NCI-H524 (cell line): ENCODE results near the gene CTRL.
"Not testable (repeated sequence)": the region's sequence is repeated elsewhere in the genome, so short reads cannot be mapped to it uniquely, and the experiment has no call there.

Experiments
- DNase-seq, 2 experiments: peaks; one replicate each; lab custom pipeline; 2025; lab: John Stamatoyannopoulos, UW

The CTRL gene

GRCh38 chr16:67941469-67942199 lies 10.0 kb upstream of the CTRL start:
- DNase-seq, result no peak

DNA sequence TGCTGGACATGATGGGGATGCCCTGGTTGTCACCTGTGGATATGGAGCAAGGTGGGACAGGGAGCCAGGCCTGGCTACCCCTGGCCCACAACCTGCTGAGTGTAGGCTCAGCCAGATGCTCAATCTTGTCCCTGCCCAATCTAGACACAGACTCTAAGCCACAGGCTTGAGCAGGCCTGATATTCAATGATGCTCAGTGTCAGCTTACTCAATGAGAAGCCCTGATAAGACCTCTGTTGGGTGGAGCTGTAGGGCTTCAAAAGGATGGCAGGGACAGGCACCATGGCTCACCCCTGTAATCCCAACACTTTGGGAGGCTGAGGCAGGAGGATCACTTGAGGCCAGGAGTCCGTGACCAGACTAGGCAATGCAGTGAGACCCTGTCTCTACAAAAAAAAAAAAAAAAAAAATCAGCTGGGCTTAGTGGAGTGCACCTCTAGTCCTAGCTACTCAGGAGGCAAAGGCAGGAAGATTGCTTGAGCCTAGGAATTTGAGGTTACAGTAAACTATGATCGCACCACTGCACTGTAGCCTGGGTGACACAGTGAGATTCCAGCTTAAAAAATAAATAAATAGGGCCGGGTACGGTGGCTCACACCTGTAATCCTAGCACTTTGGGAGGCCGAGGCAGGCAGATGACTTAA lies 8.9 kb upstream of the CTRL start:
- no peak for DNase-seq

DNA sequence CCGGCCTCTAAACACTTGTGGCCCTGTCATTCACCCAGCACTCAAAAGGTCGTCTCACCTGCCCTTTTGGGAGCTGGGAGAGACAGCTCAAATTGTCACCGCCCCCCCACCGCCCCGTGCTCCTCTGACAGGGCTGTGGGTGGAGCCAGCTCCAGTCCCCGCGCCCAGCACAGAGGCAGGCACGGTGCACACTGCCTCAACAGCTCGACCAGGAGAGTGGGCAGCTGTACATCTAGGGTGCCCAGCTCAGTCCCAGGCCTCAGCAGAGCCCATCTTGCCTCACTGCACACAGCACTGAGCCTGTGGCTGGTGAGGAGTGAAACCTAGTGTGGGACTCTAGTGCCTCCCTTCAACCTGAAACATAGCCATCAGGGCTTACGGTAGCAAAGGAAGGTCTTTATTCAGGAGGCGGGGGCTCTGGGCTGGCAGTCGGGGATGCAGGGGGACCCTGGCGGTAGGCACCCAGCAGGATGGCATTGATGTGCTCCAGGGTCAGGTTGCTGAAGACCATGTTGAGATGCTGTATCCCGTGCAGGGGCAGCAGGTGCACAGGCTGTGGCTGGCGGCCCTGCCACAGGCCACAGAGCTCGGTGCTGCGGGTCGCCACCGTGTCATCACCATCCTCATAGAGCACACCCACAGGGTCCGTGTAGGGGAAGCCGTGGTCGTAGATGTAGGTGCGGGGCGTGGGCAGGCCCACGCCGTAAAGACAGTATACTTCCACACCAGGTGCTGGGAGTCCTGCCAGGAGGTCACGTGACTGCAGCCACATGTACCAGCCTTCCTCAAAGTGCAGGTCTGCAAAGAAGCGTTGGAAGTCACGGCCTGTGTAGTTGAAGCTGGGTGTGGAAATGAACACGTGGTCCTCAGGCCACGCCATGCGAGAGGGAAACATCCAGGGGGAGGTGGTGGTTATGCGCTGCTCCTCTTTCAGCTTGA lies 8.1 kb upstream of the CTRL start:
- DNase-seq, result no peak

- not testable (repeated sequence) for DNase-seq
These were observed 6.1 kb upstream of the CTRL start for GRCh38 chr16:67937713-67938112.

DNA sequence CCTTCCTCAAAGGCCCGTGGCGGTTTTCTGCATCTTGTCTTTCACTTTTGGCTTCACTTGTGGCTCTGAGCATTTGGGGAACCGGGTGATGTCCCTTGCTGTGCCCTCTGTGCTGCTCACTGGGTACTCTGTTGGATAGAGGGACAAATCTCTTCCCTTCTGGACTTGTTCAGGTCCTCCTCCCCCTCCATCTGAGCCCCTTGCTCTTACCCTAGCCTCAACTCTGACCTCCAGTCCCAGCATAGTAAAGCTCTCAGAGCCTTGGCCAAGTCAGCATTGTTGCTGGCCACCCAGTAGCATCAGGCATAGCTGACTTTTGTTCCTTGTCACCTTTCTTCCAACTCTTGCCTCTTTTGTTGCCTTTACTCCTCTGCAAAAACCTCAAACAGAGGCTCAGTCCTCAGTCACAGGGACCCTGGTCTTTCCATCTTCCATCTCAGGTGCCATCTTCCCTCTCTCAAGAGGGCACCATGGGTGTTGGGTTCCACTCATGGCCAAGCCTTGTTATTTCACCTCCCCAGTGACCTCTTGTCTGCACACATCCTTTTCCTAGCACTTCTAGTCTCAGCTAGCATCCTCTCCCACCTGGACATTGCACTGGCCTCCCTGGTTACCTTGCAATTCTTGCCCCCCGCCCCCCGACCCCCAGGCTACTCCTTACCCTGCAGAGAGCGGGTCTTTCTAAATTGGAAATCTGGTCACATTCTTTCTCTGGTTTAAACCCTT lies 5.4 kb upstream of the CTRL start:
- no peak for DNase-seq

DNA sequence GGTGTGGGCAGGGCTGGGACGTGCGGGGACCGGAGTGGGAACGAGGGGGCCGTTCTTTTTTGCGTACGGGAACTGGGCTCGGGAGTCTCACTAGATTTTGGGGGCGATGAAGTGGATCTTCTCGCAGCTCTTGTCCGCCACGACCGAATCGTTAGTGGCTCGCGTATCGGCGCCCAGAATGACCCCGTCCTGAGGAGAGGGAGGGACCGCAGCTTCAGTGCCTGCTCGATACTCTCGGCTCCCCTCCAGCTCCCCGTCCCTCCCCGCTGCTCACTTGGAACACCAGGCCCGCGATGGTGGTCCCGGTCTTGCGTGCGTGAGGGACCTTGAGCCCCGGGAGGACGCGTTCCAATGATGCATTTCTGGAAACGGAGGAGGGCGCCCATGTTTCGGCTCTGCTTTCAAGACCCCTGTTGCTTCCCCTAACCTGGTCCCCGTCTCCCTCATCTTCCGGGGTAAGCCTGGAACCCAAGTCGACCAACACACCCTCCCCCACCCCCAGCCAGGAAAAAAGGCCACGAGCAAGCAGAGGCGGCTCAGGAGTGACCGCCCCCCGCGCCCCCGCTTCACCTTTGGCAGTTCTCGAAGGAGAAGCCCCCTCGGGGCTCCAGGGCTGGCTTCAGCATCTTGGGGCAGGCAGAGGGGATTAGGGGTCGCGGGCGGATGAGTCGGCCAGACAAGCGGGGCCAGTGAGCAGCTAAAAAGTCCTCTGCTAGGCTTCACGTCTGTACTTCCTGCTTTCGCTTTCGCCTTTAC lies 4.6 kb upstream of the CTRL start, which contains the start of gene PSMB10:
Gene PSMB10 (minus strand): TSS at position 727 of the 756 bp plus-strand sequence. CDS start 101 bp downstream, at position 626.
- DNase-seq, result peak in 1 of 2 experiments; percentile 52

- DNase-seq, result peak; percentile 95 to 98
These were observed 3.9 kb upstream of the CTRL start for GRCh38 chr16:67935402-67936123.

- peak in 1 of 2 experiments; percentile 55 for DNase-seq
These were observed 3.4 kb upstream of the CTRL start for GRCh38 chr16:67935101-67935401.

GRCh38 chr16:67934306-67935100 lies 2.8 kb upstream of the CTRL start:
- peak; percentile 55 to 88 for DNase-seq

DNA sequence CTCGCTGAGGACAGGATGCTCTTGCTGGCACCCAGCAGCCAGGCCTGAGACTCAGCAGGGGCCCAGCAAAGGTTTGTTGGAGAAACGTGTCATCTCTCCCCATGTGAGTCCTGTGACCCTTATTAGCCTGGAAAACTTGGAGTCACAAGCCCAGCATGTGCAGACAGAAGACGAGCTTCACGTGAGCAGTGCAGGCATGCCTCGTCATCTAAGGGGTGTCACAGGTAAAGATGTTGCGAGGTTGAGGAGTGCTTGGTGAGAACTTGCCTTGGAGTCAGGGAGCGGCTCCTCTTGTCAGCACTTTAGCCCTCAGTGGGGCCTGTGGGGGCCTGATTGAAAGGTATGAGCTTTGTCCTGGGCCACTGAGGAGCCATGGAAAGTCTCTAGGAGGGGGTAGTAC lies 2.1 kb upstream of the CTRL start:
- DNase-seq, result no peak

- no peak for DNase-seq
These were observed 789 bp upstream of the CTRL start for GRCh38 chr16:67932462-67932840.

DNA sequence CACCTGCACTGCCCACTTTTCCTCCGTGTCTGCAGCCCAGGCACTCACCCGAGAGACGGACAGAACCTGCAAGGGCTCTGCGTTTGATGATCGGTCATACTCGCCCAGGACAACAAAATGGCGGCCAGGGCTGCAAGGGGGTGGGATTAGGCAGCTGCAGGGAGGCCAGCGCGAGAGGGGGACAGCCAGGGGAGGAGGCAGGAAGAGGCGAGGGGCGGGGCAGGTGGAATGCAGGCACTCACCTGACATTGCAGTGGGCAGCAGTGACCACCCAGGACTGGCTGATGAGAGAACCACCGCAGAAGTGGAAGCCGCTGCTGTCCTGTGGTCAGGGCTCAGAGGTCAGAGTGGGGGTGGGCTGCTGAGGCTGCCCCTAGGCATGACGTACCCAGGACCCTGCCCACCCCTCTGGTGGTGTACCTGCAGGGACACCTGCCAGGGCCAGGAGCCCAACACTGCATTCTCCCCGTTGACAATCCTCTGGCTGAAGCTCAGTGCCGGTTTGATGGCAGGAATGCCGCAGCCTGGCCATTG lies 917 bp downstream of the CTRL start:
- no peak for DNase-seq

- no peak for DNase-seq
These were observed 1.5 kb downstream of the CTRL start for GRCh38 chr16:67930191-67930590.

DNA sequence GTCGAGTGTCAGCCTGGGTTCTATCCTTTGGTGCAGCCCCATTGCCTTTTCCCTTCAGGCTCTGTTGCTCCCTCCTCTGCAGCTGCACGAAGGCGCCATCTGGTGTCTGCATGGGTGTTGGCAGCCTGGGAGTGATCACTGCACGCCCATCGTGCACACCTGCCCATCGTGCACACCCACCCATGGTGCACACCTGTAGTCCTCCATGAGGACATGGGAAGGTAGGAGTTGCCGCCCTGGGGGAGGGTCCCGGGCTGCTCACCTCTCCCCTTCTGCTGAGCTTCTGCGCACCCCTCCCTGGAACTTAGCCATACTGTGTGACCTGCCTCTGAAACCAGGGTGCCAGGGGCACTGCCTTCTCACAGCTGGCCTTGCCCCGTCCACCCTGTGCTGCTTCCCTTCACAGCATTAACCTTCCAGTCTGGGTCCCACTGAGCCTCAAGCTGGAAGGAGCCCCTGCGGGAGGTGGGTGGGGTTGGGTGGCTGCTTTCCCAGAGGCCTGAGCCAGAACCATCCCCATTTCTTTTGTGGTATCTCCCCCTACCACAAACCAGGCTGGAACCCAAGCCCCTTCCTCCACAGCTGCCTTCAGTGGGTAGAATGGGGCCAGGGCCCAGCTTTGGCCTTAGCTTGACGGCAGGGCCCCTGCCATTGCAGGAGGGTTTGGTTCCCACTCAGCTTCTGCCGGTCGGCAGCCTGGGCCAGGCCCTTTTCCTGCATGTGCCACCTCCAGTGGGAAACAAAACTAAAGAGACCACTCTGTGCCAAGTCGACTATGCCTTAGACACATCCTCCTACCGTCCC lies 2.9 kb downstream of the CTRL start:
- peak; percentile 47 to 62 for DNase-seq

DNA sequence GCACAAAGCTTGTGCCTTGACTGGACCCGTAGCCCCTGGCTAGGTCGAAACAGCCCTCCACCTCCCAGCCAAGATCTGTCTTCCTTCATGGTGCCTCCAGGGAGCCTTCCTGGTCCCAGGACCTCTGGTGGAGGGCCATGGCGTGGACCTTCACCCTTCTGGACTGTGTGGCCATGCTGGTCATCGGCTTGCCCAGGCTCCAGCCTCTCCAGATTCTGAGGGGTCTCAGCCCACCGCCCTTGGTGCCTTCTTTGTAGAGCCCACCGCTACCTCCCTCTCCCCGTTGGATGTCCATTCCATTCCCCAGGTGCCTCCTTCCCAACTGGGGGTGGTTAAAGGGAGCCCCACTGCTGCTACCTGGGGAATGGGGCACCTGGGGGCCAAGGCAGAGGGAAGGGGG lies 3.5 kb downstream of the CTRL start:
- DNase-seq, result no peak

DNA sequence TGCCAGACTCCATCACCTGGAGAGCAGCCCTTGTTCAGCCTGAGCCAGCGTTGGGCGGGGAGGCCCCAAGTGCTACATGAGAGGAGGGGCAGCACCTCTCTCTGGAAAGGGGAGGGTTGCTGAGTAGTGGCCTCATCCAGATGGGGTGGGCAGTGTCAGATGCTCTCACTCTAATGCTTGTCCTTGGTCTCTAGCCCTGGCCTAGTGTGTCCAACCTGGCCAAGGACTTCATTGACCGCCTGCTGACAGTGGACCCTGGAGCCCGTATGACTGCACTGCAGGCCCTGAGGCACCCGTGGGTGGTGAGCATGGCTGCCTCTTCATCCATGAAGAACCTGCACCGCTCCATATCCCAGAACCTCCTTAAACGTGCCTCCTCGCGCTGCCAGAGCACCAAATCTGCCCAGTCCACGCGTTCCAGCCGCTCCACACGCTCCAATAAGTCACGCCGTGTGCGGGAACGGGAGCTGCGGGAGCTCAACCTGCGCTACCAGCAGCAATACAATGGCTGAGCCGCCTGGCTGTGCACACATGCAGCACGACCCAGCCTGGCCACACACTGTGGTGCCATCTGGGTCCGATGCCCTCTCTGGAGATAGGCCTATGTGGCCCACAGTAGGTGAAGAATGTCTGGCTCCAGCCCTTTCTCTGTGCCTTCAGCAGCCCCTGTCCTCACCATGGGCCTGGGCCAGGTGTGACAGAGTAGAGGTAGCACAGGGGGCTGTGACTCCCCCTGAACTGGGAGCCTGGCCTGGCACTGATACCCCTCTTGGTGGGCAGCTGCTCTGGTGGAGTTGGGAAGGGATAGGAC lies 4.3 kb downstream of the CTRL start:
- no peak for DNase-seq

GRCh38 chr16:67926181-67926750 lies 5.4 kb downstream of the CTRL start:
- DNase-seq, result peak; percentile 81 to 85
